Endothelial cell (in vitro differentiated cells): ENCODE data around the gene SLC25A34. TPM values are rescaled to one million over a fixed set of nuclear protein-coding genes. Genes with fewer than 3 reads are reported as not detected.

ENCODE experiments used
- DNase-seq: peaks from one replicate; pipeline ENCODE4 v3.0.0; 2021; ENCODE audit warnings: low spot score
- H3K27ac Mint-ChIP-seq: one replicate; pipeline ENCODE4 v1.8.0; 2021; ENCODE audit warnings: mixed read lengths, inconsistent platforms; ENCODE audit not compliant: unreplicated experiment
- H3K27me3 Mint-ChIP-seq: one replicate; pipeline ENCODE4 v1.8.0; 2021; ENCODE audit warnings: mild to moderate bottlenecking, moderate library complexity, mixed read lengths, inconsistent platforms; ENCODE audit not compliant: unreplicated experiment
- H3K36me3 Mint-ChIP-seq: one replicate; pipeline ENCODE4 v1.8.0; 2021; ENCODE audit warnings: mild to moderate bottlenecking, low read depth, mixed read lengths, inconsistent platforms; ENCODE audit not compliant: unreplicated experiment
- H3K4me1 Mint-ChIP-seq: one replicate; pipeline ENCODE4 v1.8.0; 2021; ENCODE audit warnings: mild to moderate bottlenecking, mixed read lengths, inconsistent platforms; ENCODE audit not compliant: unreplicated experiment
- H3K4me3 Mint-ChIP-seq: one replicate; pipeline ENCODE4 v1.8.0; 2021; ENCODE audit warnings: mild to moderate bottlenecking, mixed read lengths, inconsistent platforms; ENCODE audit not compliant: unreplicated experiment
- H3K9me3 Mint-ChIP-seq: one replicate; pipeline ENCODE4 v1.8.0; 2021; ENCODE audit warnings: mixed read lengths, inconsistent platforms; ENCODE audit not compliant: unreplicated experiment
- CTCF ChIP-seq: fragments of 200-600 bp; sonication (generic); IDR thresholded peaks from one replicate; pipeline ENCODE4 v1.5.0; 2021; ENCODE audit warnings: antibody characterized with exemption; ENCODE audit not compliant: unreplicated experiment
- total RNA-seq: library from RNA; stranded (reverse); fragmentation: NEBNext Ultra II Directional; extraction: Animal tissue kit (Norgen Biotek cat#: 25700); gene quantifications from one replicate; pipeline ENCODE4 v1.2.1, GENCODE V29; 2021; ENCODE audit not compliant: unreplicated experiment

SLC25A34 gene
- total RNA-seq, 1 donor from 2014 or later = 3.5 TPM

DNA sequence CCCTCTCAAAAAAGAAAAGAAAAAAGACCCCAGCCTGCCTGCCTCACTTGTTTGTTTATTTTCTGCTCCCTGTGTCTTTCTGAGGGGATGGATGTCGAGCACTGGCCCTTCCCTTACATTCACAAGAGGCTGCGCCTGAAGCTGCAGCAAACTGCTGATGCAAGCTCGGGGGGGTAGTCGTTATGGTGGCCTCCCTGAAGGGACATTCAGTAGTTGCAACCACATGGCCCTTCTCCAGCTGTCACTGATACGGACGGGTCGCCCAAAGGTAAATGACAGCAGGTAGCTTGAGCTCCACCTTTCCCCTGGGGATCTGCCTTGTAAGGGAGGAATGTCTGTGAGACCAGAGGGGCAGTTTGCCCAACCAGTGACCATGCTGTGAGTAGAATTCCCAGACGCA is 34.3 kb upstream of the SLC25A34 start:
- TF ChIP-seq CTCF = no peak
- no peak overlapping the region for H3K27ac Mint-ChIP-seq
- no peak for DNase-seq
- peaks cover 32% of the 10 kb centered on the region for H3K4me1 Mint-ChIP-seq
- H3K4me3 Mint-ChIP-seq = peak overlapping the region; percentile 56
- H3K27me3 Mint-ChIP-seq = no peaks in the 10 kb centered on the region
- H3K36me3 Mint-ChIP-seq = peaks cover 11% of the 10 kb centered on the region
- no peaks in the 10 kb centered on the region for H3K9me3 Mint-ChIP-seq

GRCh38 chr1:15702722-15703550 is 33.1 kb upstream of the SLC25A34 start:
- DNase-seq = no peak

DNA sequence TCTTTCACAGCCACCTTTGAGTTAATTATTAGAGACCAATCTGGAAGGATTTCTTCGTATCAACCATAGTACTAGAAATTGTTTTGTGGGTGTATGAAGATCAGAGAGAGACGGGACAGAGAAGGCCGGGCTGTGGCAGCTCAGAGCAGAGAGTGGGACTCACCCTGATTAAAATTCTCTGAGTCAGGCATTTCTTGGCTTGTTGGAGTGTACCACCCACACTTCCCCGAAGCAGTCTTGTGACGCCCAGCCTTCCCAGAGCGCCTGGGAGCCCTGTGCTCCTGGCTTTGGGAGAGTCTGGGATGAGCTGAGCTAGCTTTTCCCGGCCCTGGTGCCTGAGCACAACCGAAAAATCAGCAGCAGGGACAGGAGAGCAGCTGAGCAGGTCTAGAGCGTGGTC is 32.5 kb upstream of the SLC25A34 start:
- TF ChIP-seq CTCF = no peak
- Mint-ChIP-seq H3K9me3 (no peaks in the 10 kb centered on the region), H3K4me3 (no peak overlapping the region), H3K4me1 (peaks cover 27% of the 10 kb centered on the region), H3K27me3 (no peaks in the 10 kb centered on the region), H3K36me3 (peaks cover 7% of the 10 kb centered on the region), H3K27ac (no peak overlapping the region)
- DNase-seq = no peak

More at GRCh38 chr1:15702722-15703550, 33.1 kb upstream of the SLC25A34 start:
- Mint-ChIP-seq H3K9me3 (no peaks in the 10 kb centered on the region), H3K36me3 (peaks cover 7% of the 10 kb centered on the region), H3K4me3 (no peak overlapping the region), H3K27me3 (no peaks in the 10 kb centered on the region), H3K4me1 (peaks cover 27% of the 10 kb centered on the region), H3K27ac (no peak overlapping the region)
- no peak for TF ChIP-seq CTCF

DNA sequence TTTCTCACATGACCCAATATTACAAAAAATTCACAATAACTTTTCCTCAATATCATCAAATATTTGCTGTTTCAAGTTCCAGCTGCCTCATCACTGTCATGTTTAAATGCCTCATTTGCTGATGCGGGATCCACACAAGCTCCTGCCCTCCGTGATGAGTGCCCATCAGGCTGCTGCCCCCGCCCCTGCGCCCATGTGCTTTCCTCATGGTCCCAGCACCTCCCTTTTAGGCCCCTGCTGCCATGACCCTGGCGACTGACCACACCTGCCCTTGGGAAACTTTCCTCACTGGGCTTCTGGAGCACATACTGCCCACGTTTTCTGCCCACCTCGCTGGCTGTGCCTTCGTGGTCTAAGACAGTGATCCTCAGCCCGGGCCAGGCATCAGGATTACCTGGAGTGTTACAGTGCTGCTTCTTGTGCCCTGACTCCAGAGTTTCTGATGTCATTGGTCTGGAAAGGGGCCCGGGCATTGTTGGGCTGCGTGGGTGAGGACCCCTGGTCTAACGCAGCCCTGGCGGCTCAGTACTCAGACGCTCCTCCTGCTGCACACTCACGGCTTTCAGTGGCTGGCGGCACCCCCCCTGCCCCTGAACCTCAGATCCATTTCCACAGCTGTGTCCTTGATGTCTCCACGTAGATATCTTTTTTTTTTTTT is 31.4 kb upstream of the SLC25A34 start:
- DNase-seq = no peak
- H3K36me3 Mint-ChIP-seq = peaks cover 7% of the 10 kb centered on the region
- H3K4me1 Mint-ChIP-seq = peaks cover 27% of the 10 kb centered on the region
- H3K9me3 Mint-ChIP-seq = no peaks in the 10 kb centered on the region
- TF ChIP-seq CTCF = no peak
- peak overlapping the region; percentile 43 for H3K27ac Mint-ChIP-seq
- peak overlapping the region; percentile 38 for H3K4me3 Mint-ChIP-seq
- H3K27me3 Mint-ChIP-seq = no peaks in the 10 kb centered on the region

DNA sequence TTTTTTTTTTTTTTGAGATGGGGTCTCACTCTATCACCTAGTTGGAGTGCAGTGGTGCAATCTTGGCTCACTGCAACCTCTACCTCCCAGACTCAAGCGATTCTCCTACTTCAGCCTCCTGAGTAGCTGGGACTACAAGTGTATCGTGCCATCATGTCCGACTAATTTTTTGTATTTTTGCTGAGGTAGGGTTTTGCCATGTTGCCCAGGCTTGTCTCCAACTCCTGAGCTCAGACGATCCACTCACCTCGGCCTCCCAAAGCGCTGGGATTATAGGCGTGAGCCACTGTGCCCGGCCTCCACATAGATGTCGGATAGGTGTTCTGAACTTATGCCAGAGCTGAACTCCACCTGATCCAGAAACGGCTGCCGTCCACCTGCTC is 30.9 kb upstream of the SLC25A34 start:
- DNase-seq = no peak
- no peak for TF ChIP-seq CTCF
- Mint-ChIP-seq H3K36me3 (peaks cover 7% of the 10 kb centered on the region), H3K27me3 (no peaks in the 10 kb centered on the region), H3K4me1 (peaks cover 27% of the 10 kb centered on the region), H3K4me3 (no peak overlapping the region), H3K27ac (no peak overlapping the region), H3K9me3 (no peaks in the 10 kb centered on the region)
